ENCODE data around the gene CHRNA7. TPM values are rescaled to one million over a fixed set of nuclear protein-coding genes. Genes with fewer than 3 reads are reported as not detected.
A peak's percentile ranks its signal among the peaks of the same experiment; 100 is the strongest.
"Not testable (repeated sequence)": the region's sequence is repeated elsewhere in the genome, so short reads cannot be mapped to it uniquely, and the experiment has no call there.

CHRNA7 gene
- polyA plus RNA-seq, 2 of the 4 experiments (the other 2 are of a cell fraction), result 1.3 to 1.4 TPM

DNA sequence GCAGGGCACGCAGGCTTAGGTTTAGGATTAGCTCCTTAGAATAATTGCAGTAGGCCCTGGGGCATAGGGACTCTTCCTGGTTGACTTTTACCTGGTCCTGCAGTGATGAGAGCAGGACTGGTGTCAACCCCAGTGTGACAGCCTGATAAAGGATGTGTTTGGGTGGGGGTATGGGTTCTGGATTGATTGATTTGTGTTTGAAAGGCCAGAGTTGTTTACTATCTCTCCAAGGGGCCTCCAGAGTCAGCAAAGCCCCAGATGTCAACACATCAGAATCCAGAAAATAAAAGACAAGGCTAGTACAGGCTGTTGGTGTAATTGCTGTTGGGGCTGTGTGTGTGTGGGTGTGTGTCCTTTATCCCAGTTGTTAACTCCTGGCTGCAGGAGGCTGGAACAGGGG is 122.3 kb downstream of the CHRNA7 start (continued):
- TF ChIP-seq, protein P1, sequence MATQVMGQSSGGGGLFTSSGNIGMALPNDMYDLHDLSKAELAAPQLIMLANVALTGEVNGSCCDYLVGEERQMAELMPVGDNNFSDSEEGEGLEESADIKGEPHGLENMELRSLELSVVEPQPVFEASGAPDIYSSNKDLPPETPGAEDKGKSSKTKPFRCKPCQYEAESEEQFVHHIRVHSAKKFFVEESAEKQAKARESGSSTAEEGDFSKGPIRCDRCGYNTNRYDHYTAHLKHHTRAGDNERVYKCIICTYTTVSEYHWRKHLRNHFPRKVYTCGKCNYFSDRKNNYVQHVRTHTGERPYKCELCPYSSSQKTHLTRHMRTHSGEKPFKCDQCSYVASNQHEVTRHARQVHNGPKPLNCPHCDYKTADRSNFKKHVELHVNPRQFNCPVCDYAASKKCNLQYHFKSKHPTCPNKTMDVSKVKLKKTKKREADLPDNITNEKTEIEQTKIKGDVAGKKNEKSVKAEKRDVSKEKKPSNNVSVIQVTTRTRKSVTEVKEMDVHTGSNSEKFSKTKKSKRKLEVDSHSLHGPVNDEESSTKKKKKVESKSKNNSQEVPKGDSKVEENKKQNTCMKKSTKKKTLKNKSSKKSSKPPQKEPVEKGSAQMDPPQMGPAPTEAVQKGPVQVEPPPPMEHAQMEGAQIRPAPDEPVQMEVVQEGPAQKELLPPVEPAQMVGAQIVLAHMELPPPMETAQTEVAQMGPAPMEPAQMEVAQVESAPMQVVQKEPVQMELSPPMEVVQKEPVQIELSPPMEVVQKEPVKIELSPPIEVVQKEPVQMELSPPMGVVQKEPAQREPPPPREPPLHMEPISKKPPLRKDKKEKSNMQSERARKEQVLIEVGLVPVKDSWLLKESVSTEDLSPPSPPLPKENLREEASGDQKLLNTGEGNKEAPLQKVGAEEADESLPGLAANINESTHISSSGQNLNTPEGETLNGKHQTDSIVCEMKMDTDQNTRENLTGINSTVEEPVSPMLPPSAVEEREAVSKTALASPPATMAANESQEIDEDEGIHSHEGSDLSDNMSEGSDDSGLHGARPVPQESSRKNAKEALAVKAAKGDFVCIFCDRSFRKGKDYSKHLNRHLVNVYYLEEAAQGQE (IDR thresholded peaks at IDR 0.05), result no peak

DNA sequence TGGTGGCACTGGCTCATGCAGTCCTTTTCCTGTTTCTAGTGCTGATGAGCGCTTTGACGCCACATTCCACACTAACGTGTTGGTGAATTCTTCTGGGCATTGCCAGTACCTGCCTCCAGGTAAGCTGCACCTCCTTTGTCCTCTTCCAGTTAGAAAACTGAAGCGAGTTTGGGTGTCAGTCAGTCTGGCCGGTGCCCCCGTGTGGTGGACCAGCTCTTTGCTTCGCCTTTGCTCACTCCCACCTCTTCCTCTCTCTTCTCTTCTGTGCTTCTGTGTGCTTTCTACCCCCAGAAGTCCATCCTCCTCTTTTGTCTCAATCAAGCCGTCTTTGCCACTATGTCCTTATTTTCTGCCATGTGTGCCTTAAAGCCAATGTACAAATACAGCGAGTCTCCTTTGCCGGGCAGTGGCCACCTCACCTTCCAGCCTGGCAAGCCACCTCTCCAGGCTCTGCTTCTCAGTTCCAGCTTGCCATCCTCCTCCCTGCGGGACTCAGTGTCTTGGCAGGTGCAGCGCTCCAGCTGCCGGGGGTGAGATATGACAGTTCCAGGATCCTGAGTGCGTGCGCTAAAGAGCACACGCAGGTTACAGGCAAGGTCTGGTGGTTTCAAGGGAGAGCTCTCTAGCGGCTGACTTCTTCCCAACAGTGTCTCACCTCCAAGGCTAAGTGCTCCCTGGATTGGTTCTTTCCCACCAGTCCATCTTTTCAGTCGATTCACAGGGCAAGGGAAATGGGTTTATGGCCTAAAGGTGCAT is 123.7 kb downstream of the CHRNA7 start:
- H3K9me3 ChIP-seq; H3K4me1 ChIP-seq; CTCF ChIA-PET; H3K4me2 ChIP-seq; FAIRE-seq; H3K4me3 ChIP-seq; DNase-seq (ENCODE audit: low read depth in 1 of 2, low spot score in 1 of 2); POLR2A ChIA-PET; H3K27ac ChIP-seq: not testable (repeated sequence)
- peak; percentile 61 to 82; a peak in 4 of 6 replicates for ATAC-seq
- no CpG with 5 or more reads among the region's 18 CpGs for WGBS (ENCODE audit: missing lambda C conversion rate)

DNA sequence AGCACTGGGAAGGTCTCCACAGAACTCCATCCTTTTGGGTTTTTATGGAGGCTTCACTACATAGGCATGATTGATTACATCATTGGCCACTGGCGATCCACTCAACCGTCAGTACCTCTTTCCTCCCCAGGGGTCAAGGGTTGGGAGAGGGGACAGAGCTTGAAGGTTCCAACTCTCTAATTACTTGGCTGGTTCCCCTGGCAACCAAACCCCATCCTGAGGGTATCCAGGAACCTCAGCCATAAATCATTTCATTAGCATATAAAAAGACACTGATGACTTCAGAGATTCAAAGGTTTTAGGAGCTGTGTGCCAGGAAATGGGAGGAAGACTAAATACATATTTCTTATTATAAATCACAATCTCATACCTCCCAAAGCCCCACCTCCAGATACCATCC is 131.8 kb downstream of the CHRNA7 start:
- H3K4me1 ChIP-seq; POLR2A ChIA-PET; CTCF ChIA-PET; H3K27ac ChIP-seq; H3K4me3 ChIP-seq; FAIRE-seq; ATAC-seq; DNase-seq (ENCODE audit: low read depth in 1 of 2, low spot score in 1 of 2); H3K9me3 ChIP-seq; H3K4me2 ChIP-seq: not testable (repeated sequence)
- WGBS (ENCODE audit: missing lambda C conversion rate), result no CpG with 5 or more reads among the region's 2 CpGs

DNA sequence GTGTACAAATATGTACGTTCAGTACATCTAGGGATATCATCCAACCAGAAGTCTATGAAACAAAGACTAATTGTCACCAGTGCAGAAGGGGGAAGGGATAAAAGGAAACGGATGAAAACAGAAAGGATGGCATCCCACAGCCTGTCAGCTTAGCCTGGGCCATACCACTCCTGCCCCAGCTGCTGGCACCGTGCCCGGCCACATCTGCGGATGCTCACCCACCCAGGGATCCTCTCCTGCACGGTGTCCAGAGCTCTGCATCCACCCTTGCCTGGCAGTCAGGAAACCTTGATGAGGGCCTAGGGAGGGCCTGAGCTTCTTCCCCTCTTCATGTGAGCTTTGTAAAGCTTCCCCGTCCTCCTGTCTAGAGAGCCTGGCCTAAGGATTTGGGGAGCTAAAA is 133.8 kb downstream of the CHRNA7 start:
- CTCF ChIA-PET; H3K4me1 ChIP-seq; FAIRE-seq; H3K4me3 ChIP-seq; ATAC-seq; POLR2A ChIA-PET; H3K27ac ChIP-seq; H3K4me2 ChIP-seq; H3K9me3 ChIP-seq; DNase-seq (ENCODE audit: low read depth in 1 of 2, low spot score in 1 of 2): not testable (repeated sequence)
- no CpG with 5 or more reads among the region's 7 CpGs for whole genome bisulfite sequencing (ENCODE audit: missing lambda C conversion rate)

DNA sequence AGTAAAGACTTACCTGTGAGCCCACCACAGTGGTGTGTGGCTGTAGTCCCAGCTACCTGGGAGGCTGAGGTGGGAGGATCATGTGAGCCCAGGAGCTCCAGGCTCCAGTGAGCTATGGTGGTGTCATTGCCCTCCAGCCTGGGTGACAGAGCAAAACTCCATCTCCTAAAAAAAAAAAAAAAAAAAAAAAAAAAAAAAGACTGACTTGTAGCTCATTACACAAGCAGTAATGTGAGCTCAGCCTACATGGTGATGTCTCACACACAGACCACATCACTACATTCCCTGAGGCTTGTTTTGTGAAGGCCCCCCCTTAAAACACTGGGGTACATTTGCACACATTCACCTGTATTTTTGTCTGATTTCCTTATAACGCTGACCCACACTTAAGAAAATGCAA is 134.4 kb downstream of the CHRNA7 start:
- DNase-seq (ENCODE audit: low read depth in 1 of 2, low spot score in 1 of 2); POLR2A ChIA-PET; CTCF ChIA-PET; H3K4me3 ChIP-seq; H3K4me2 ChIP-seq; FAIRE-seq; H3K27ac ChIP-seq; H3K4me1 ChIP-seq; H3K9me3 ChIP-seq; ATAC-seq: not testable (repeated sequence)
- WGBS (ENCODE audit: missing lambda C conversion rate), result no CpG with 5 or more reads among the region's 1 CpG

DNA sequence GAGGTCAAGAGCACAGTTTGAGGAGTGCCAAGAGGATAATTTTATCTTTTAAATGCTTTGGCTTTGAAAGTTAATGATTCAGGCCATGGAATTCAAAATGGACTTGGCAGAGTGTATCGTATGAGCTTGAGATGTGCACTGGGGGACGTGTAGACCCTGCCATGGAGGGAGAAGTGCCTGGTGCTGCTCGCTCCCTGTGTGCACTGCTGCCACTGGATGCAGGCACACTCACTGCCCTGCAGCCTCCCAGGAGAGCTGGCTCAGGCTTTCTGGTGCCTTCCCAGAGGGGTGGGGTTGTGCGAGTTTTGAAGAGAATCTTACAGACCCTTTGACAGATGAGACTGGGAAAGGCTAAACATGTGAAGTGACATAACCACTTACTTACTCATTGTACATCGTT is 135.5 kb downstream of the CHRNA7 start:
- WGBS (ENCODE audit: missing lambda C conversion rate), result 38% methylated on average over 2 of the region's 5 CpGs
- H3K4me1 ChIP-seq; H3K27ac ChIP-seq; H3K9me3 ChIP-seq; H3K4me3 ChIP-seq; H3K4me2 ChIP-seq; POLR2A ChIA-PET; DNase-seq (ENCODE audit: low read depth in 1 of 2, low spot score in 1 of 2); CTCF ChIA-PET: not testable (repeated sequence)
- peak in 1 of 2 experiments; percentile 39; a peak in 1 of 6 replicates for ATAC-seq
- FAIRE-seq, result peak; percentile 63

DNA sequence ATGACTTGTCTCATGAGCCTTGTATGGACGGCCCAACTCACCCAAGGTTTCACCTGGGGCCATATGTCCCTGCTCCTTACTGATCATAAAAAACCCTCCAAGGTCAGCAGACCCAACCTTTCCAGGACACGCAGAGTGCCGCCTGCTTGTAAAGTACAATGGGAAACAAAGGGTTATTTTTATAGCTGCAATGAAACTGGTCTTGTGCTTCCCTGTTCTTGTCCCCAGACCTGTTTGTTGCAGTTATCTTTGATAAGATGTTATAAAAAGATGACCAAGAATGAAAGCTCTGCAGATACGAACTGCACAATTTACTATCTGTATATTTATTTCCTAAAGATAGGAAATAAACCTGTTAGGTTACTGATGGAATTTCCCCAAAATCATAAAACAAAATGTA is 136.0 kb downstream of the CHRNA7 start:
- DNase-seq (ENCODE audit: low read depth in 1 of 2, low spot score in 1 of 2); H3K9me3 ChIP-seq; H3K27ac ChIP-seq; CTCF ChIA-PET; H3K4me2 ChIP-seq; POLR2A ChIA-PET; FAIRE-seq; ATAC-seq; H3K4me1 ChIP-seq; H3K4me3 ChIP-seq: not testable (repeated sequence)
- 66% methylated on average over 4 of the region's 4 CpGs for WGBS (ENCODE audit: missing lambda C conversion rate)

DNA sequence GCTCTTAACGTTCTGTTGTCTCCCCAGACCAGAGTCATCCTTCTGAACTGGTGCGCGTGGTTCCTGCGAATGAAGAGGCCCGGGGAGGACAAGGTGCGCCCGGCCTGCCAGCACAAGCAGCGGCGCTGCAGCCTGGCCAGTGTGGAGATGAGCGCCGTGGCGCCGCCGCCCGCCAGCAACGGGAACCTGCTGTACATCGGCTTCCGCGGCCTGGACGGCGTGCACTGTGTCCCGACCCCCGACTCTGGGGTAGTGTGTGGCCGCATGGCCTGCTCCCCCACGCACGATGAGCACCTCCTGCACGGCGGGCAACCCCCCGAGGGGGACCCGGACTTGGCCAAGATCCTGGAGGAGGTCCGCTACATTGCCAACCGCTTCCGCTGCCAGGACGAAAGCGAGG is 137.6 kb downstream of the CHRNA7 start:
- H3K9me3 ChIP-seq; H3K27ac ChIP-seq; DNase-seq (ENCODE audit: low read depth in 1 of 2, low spot score in 1 of 2); H3K4me2 ChIP-seq; POLR2A ChIA-PET; H3K4me1 ChIP-seq; CTCF ChIA-PET; FAIRE-seq; H3K4me3 ChIP-seq: not testable (repeated sequence)
- peak; percentile 22 to 31; a peak in 1 of 6 replicates for ATAC-seq
- no CpG with 5 or more reads among the region's 35 CpGs for WGBS (ENCODE audit: missing lambda C conversion rate)

DNA sequence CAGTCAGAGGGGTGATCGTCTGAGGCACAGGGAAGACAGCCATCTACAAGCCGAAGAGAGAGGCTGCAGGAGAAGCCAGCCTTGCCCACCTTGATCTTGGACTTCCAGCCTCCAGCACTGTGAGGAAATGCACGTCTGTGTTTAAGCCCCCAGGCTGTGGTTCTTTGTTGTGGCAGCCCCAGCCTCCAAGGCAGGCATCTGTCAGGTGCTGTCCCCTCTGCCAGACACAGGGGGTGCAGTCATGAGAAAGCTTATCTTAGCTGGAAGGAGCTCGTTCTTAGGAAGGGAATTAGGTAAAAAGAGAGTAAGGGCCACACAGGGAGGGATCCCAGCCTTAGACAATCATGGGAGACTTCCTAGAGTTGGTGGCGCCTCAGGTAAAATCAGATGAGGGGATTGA is 150.3 kb downstream of the CHRNA7 start:
- POLR2A ChIA-PET; H3K27ac ChIP-seq; H3K4me1 ChIP-seq; DNase-seq (ENCODE audit: low read depth in 1 of 2, low spot score in 1 of 2); CTCF ChIA-PET; H3K9me3 ChIP-seq; FAIRE-seq; H3K4me3 ChIP-seq; H3K4me2 ChIP-seq: not testable (repeated sequence)
- peak; percentile 34 to 44; a peak in 2 of 6 replicates for ATAC-seq
- WGBS (ENCODE audit: missing lambda C conversion rate), result no CpG with 5 or more reads among the region's 5 CpGs

DNA sequence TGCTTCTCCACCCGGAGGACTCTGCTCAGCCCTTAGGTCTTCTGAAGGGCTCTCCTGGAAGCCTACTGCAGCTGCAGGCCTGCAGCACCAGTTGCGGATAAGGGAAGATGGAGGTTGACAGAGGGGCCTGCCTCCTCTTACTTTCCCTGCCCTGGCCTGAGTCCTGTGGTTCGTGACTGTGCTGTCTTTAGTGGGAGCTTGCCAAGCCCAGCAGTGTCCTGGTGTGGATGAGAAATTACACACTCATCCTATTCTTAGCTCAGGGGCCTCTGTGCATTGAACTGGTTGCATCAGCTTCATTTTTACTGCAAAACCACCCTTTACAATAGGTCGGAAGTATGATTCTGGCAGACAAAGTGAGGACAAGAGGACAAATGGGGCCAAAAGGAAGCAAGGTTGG is 163.5 kb downstream of the CHRNA7 start:
- H3K4me3 ChIP-seq; ATAC-seq; H3K4me2 ChIP-seq; CTCF ChIA-PET; POLR2A ChIA-PET; H3K27ac ChIP-seq; H3K4me1 ChIP-seq; H3K9me3 ChIP-seq; FAIRE-seq; DNase-seq (ENCODE audit: low read depth in 1 of 2, low spot score in 1 of 2): not testable (repeated sequence)
- WGBS (ENCODE audit: missing lambda C conversion rate), result no CpG with 5 or more reads among the region's 4 CpGs

DNA sequence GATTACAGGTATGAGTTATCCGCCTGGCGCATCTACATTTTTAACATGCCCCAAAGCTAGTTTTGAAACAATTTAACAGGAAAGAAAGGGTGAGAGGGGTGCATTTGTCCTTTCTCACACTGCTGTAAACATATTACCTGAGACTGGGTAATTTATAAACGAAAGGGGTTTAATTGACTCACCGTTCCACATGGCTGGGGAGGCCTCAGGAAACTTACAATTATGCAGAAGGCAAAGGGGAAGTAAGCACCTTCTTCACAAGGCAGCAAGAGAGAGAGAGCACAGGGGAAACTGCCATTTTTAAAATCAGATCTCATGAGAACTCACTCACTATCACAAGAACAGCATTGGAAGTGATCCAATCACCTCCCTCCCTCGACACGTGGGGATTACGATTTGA is 165.9 kb downstream of the CHRNA7 start:
- CTCF ChIA-PET; H3K9me3 ChIP-seq; ATAC-seq; H3K4me3 ChIP-seq; DNase-seq (ENCODE audit: low read depth in 1 of 2, low spot score in 1 of 2); POLR2A ChIA-PET; H3K4me2 ChIP-seq; H3K27ac ChIP-seq; H3K4me1 ChIP-seq: not testable (repeated sequence)
- FAIRE-seq, result peak; percentile 63
- WGBS (ENCODE audit: missing lambda C conversion rate), result 40% methylated on average over 1 of the region's 7 CpGs
